Epithelial cell of proximal tubule (primary cell): ENCODE results near the gene SIM2. TPM values are rescaled to one million over a fixed set of nuclear protein-coding genes. Genes with fewer than 3 reads are reported as not detected.

Source experiments
- DNase-seq: peaks from one replicate; pipeline ENCODE4 v3.0.0-alpha.2; 2011; ENCODE audit warnings: low read depth
- H3K4me3 ChIP-seq: 2 replicates; pipeline ENCODE4 v1.5.1; 2011; ENCODE audit warnings: low read depth, mild to moderate bottlenecking, low read length
- total RNA-seq: library from RNA; depleted of rRNA; stranded (reverse); fragments of >200 nt; gene quantifications from 2 replicates; pipeline ENCODE4 v1.2.3, GENCODE V29; 2015
- TF ChIP-seq, protein P1 (sequence below): conservative IDR thresholded peaks from 2 replicates; pipeline ENCODE4 v1.5.1; 2012; ENCODE audit warnings: low read depth, mild to moderate bottlenecking, low read length

The SIM2 gene
- total RNA-seq, 1 donor from 2014 or later: 22.3 TPM

DNA sequence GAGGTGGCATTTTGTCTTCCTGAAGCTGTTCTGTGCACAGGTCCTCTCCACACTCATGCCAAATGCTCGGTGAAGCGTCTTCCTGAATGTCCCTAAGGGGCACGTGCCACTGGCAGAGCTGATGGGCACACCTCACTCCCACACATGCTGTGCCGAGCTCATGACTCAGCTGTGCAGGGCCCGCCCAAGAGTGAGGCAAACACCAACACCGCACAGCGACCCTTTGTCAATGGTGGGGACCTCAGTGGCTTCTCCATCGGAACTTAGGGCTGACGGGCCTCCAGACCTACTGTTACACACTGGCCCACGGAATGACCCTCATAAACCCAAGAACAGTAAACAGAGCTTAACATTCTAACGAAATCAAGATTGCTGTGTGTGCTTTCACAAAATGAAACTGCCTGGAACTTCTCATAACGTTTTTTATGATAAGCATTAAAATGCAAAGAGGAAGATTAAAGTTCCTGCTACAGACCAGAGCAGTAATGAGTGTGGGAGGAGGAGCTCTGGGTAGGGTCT, 89.3 kb downstream of the SIM2 start:
- H3K4me3 ChIP-seq: peak overlapping the region; percentile 18
- no peak for DNase-seq
- TF ChIP-seq, protein P1, sequence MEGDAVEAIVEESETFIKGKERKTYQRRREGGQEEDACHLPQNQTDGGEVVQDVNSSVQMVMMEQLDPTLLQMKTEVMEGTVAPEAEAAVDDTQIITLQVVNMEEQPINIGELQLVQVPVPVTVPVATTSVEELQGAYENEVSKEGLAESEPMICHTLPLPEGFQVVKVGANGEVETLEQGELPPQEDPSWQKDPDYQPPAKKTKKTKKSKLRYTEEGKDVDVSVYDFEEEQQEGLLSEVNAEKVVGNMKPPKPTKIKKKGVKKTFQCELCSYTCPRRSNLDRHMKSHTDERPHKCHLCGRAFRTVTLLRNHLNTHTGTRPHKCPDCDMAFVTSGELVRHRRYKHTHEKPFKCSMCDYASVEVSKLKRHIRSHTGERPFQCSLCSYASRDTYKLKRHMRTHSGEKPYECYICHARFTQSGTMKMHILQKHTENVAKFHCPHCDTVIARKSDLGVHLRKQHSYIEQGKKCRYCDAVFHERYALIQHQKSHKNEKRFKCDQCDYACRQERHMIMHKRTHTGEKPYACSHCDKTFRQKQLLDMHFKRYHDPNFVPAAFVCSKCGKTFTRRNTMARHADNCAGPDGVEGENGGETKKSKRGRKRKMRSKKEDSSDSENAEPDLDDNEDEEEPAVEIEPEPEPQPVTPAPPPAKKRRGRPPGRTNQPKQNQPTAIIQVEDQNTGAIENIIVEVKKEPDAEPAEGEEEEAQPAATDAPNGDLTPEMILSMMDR: no peak

DNA sequence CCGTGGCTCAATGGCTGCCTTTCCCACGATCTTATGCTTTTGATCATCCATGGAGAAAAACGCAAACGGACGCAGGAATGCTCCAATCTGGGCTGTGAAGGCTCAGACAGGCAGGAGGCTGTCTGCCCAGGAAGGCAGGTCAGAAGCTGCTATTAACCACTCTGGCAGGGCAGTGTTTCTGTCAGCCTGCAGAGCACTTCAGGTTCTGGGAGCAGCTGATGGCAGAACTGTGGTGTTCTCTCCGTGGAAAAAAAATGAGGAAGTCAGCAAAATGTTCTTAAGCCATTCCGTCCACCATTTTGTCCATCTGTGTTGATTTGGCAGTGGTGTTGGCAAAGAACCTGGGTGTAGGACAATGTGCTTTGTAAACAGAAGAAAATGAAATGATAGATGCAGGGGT, 91.7 kb downstream of the SIM2 start:
- TF ChIP-seq, protein P1: no peak
- no peak for DNase-seq
- no peak overlapping the region for H3K4me3 ChIP-seq

DNA sequence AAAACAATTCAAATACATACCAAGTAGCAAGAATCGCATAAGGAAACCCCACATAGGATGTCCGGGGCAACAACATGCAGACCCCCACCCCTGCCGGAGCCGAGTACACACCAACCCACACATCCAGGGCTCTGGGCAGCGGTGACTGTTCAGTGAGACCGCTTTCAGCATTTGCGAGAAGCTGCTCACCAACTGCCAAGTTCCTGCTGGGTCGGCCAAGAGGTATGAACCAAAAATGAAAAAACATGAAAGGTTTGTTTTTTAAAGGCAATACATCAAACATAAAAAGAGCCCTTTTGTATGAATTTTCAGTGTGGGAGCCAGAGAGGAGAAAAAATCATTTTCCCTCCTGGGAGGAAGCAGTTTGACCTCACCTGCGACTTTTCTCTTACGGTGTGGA, 92.3 kb downstream of the SIM2 start:
- TF ChIP-seq, protein P1: no peak
- H3K4me3 ChIP-seq: no peak overlapping the region
- DNase-seq: no peak

GRCh38 chr21:36791695-36792470, 93.0 kb downstream of the SIM2 start:
- TF ChIP-seq, protein P1: no peak
- H3K4me3 ChIP-seq: no peak overlapping the region
- DNase-seq: no peak

- TF ChIP-seq, protein P1: no peak
- no peak for DNase-seq
- no peak overlapping the region for H3K4me3 ChIP-seq
Measured at GRCh38 chr21:36792505-36792967, 93.6 kb downstream of the SIM2 start.

GRCh38 chr21:36796070-36796469, 97.2 kb downstream of the SIM2 start:
- no peak for DNase-seq
- TF ChIP-seq, protein P1: no peak
- no peak overlapping the region for H3K4me3 ChIP-seq

GRCh38 chr21:36798491-36798890, 99.6 kb downstream of the SIM2 start:
- TF ChIP-seq, protein P1: no peak
- no peak for DNase-seq

More at GRCh38 chr21:36798491-36798890, 99.6 kb downstream of the SIM2 start:
- H3K4me3 ChIP-seq: no peak overlapping the region
